Pancreas (tissue), 10 donors: ENCODE data around the gene MYO1C. TPM values are rescaled to one million over a fixed set of nuclear protein-coding genes. Genes with fewer than 3 reads are reported as not detected.
"Not testable (repeated sequence)": the region's sequence is repeated elsewhere in the genome, so short reads cannot be mapped to it uniquely, and the experiment has no call there.

Experiments used
- ATAC-seq, 4 donors: fragments of 200-7000 bp; cut with Tn5 transposase; one replicate each; pipeline versions ENCODE4 v1.8.0 to v1.9.1; 2020; ENCODE audit warnings: mild to moderate bottlenecking in 4 of 4, moderate library complexity in 4 of 4
- DNase-seq, 6 donors: peaks; one replicate each; pipeline ENCODE4 v3.0.0-alpha.2; 2020
- FAIRE-seq: peaks from 2 replicates; lab custom pipeline; 2012; peaks lifted over from hg19 to GRCh38; lab: Jason Lieb, UNC
- H3K27ac ChIP-seq, 4 donors: fragments of 200-600 bp; sonication (generic); 1 replicate in 3 of 4; 2 replicates in 1 of 4; pipeline versions ENCODE4 v1.5.0 to v1.8.0; 2020
- H3K27me3 ChIP-seq, 4 donors: fragments of 200-600 bp; one replicate each; pipeline ENCODE4 v1.8.0; 2021
- H3K36me3 ChIP-seq, 3 donors: fragments of 200-600 bp; sonication (generic) in 1 of 3; one replicate each; pipeline versions ENCODE4 v1.5.0 to v1.8.0; 2020 to 2021
- H3K4me1 ChIP-seq, 3 donors: fragments of 200-600 bp; one replicate each; pipeline ENCODE4 v1.8.0; 2021
- H3K4me3 ChIP-seq, 4 donors: fragments of 200-600 bp; sonication (generic) in 2 of 4; one replicate each; pipeline versions ENCODE4 v1.5.0 to v1.8.0; 2020 to 2021
- H3K9me3 ChIP-seq, 4 donors: fragments of 200-600 bp; one replicate each; pipeline ENCODE4 v1.8.0; 2021
- WGBS, 2 donors: extraction: QIAGEN DNeasy Blood & Tissue Kit; methylation state at CpG; one replicate each; pipeline ENCODE4 v1.1.7; 2013; 5-methylcytosine and 5-hydroxymethylcytosine counted together
- intact Hi-C, 3 donors: fragments of 100-400 bp; cut with DNase I; formaldehyde crosslinking; loops; one replicate each; pipeline versions ENCODE4 v1.11.1 to v1.14.2; 2022
- polyA plus RNA-seq, 2 donors: library from polyadenylated mRNA; stranded (reverse); fragments of 200-250 nt; gene quantifications; one replicate each; pipeline ENCODE4 v1.2.3, GENCODE V29; 2013
- total RNA-seq, 6 donors: library from RNA; stranded (reverse); fragmentation: NEBNext Ultra II Directional in 4 of 6; extraction: Animal tissue kit (Norgen Biotek cat#: 25700) in 4 of 6; gene quantifications; one replicate each; pipeline versions ENCODE4 v1.2.1 to v1.2.4, GENCODE V29; 2021 to 2023
- TF ChIP-seq, protein P1 (sequence below), 4 donors: fragments of 200-600 bp; sonication (generic) in 3 of 4; IDR thresholded peaks; one replicate each; pipeline versions ENCODE4 v1.5.0 to v1.8.0; 2021; ENCODE audit warnings: antibody characterized with exemption in 4 of 4
- donor health status: healthy with polysubstance abuse.
- donor health status: DM: no; HTN: no; CAD: no; lungs with moderate emphysema.
- donor health status: DM: no; HTN: no; CAD: no.
- donor health status: control.
- donor health status: control.
- donor health status: Bipolar disorder and iron deficiency.
- donor health status: DM: yes; HTN: yes; CAD: no.
- donor health status: DM: no; HTN: no; CAD: no.
- donor health status: DM: no; HTN: no; CAD: no.
- donor health status: DM: yes; HTN: yes; CAD: no.

Gene MYO1C
- total and polyA plus RNA-seq, 8 donors: 57.2 to 138 (median 99.3) TPM

- Histone ChIP-seq H3K27me3 (no peaks in the 10 kb centered on the region), H3K9me3 (no peaks in the 10 kb centered on the region), H3K4me1 (no peaks in the 10 kb centered on the region), H3K36me3 (peaks cover 3 to 38% (median 6%) of the 10 kb centered on the region in 3 donors), H3K4me3 (no peak overlapping the region), H3K27ac (no peak overlapping the region)
- ATAC-seq: no peak
- no peak for FAIRE-seq
- WGBS, 2 donors: 92 to 94% methylated on average over 24 of the region's 24 CpGs
- intact Hi-C loops: no loop called here
- no peak for DNase-seq
- TF ChIP-seq, protein P1, sequence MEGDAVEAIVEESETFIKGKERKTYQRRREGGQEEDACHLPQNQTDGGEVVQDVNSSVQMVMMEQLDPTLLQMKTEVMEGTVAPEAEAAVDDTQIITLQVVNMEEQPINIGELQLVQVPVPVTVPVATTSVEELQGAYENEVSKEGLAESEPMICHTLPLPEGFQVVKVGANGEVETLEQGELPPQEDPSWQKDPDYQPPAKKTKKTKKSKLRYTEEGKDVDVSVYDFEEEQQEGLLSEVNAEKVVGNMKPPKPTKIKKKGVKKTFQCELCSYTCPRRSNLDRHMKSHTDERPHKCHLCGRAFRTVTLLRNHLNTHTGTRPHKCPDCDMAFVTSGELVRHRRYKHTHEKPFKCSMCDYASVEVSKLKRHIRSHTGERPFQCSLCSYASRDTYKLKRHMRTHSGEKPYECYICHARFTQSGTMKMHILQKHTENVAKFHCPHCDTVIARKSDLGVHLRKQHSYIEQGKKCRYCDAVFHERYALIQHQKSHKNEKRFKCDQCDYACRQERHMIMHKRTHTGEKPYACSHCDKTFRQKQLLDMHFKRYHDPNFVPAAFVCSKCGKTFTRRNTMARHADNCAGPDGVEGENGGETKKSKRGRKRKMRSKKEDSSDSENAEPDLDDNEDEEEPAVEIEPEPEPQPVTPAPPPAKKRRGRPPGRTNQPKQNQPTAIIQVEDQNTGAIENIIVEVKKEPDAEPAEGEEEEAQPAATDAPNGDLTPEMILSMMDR (IDR thresholded peaks at IDR 0.05): no peak
These were observed 41.3 kb upstream of the MYO1C start for GRCh38 chr17:1533661-1534325.

DNA sequence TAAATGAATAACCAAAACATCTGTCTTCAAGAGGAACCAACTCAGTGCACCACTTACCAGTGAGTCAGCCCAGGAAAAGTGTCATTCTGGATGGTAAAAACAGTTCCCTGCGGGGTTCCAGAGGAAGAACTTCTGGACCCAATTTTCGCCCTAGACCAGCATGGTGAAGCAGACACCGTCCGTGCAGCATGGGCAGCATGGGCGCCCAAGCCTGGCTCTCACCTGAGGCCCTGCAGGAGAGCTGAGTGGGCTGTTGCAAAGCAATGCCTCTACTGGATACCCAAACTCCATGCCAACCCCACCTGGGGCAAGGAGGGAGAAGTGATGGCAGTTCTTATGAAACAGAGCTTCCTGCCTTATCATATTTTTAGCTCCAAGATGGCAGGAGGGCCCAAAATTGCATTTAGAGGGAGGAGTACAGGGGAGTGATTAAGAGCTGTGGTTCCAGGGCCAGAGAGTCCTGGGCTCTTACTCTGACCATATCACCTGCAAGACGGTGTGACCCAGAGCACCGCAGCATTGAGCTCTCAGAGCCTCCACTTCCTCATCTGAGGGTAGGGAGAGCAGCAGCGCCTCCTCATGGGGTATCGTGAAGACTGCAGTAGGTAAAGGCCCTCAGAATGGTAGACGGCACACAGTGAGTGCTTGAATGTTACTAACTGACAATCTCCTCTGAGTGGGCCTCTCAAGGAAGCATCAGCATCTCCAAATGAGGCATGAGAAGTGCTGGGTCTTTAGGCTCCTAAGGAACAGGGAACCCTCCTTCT is 40.5 kb upstream of the MYO1C start:
- WGBS, 2 donors: 85 to 86% methylated on average over 10 of the region's 10 CpGs
- peak in 2 of 4 donors; percentile 42 to 55 for ATAC-seq
- intact Hi-C loops: no loop called here
- Histone ChIP-seq H3K4me3 (no peak overlapping the region), H3K4me1 (no peaks in the 10 kb centered on the region), H3K9me3 (no peaks in the 10 kb centered on the region), H3K27ac (no peak overlapping the region), H3K27me3 (no peaks in the 10 kb centered on the region), H3K36me3 (peaks cover 0 to 31% (median 3%) of the 10 kb centered on the region in 3 donors)
- FAIRE-seq: no peak
- TF ChIP-seq, protein P1 (IDR thresholded peaks at IDR 0.05): no peak
- DNase-seq: no peak

- DNase-seq (no peak), FAIRE-seq (no peak), ATAC-seq (no peak)
- no peak overlapping the region for H3K4me3 ChIP-seq
- no peaks in the 10 kb centered on the region for H3K9me3 ChIP-seq
- peaks cover 0 to 26% (median 3%) of the 10 kb centered on the region in 3 donors for H3K36me3 ChIP-seq
- H3K4me1 ChIP-seq: no peaks in the 10 kb centered on the region
- TF ChIP-seq, protein P1 (IDR thresholded peaks at IDR 0.05): no peak
- 31 to 33% methylated on average over 2 of the region's 2 CpGs for WGBS, 2 donors
- intact Hi-C loops: no loop called here
- no peak overlapping the region for H3K27ac ChIP-seq
- H3K27me3 ChIP-seq: no peaks in the 10 kb centered on the region
These were observed 37.4 kb upstream of the MYO1C start for GRCh38 chr17:1529863-1530262.

- intact Hi-C loops, H3K4me1 ChIP-seq, FAIRE-seq, H3K4me3 ChIP-seq, H3K27ac ChIP-seq, H3K9me3 ChIP-seq, DNase-seq, ATAC-seq, H3K27me3 ChIP-seq, H3K36me3 ChIP-seq: not testable (repeated sequence)
- WGBS, 2 donors: 82 to 92% methylated on average over 4 of the region's 4 CpGs
These were observed 34.4 kb upstream of the MYO1C start for GRCh38 chr17:1526876-1527275.

DNA sequence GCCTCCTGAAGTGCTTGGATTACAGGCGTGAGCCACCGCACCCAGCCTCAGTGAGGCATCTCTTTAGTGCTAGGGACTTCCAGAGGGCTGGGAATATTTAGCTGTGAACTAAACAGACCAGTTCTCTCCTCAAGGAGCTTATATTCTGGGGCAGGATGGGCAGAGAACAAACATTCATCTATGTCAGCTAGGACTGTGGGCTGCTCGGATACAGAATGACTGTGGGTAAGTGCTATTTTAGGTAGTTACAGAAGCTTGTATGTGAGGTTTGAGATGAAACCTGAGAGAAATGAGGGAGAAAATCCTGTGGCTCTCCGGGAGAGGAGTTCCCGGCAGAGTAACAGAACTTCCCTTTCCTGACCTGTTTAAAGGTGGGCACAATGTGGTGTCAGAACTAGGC is 30.1 kb upstream of the MYO1C start:
- no peaks in the 10 kb centered on the region for H3K9me3 ChIP-seq
- DNase-seq (no peak), ATAC-seq (no peak), FAIRE-seq (no peak)
- H3K4me1 ChIP-seq: peaks cover 0 to 5% (median 3%) of the 10 kb centered on the region in 3 donors
- 94 to 96% methylated on average over 5 of the region's 5 CpGs for WGBS, 2 donors
- no peak overlapping the region for H3K4me3 ChIP-seq
- no peak overlapping the region for H3K27ac ChIP-seq
- H3K27me3 ChIP-seq: no peaks in the 10 kb centered on the region
- H3K36me3 ChIP-seq: no peaks in the 10 kb centered on the region
- intact Hi-C loops: no loop called here
- TF ChIP-seq, protein P1 (IDR thresholded peaks at IDR 0.05): no peak
